ENCODE data around the gene PAPSS2. TPM values are rescaled to one million over a fixed set of nuclear protein-coding genes. Genes with fewer than 3 reads are reported as not detected.

PAPSS2 gene
- total and polyA plus RNA-seq, 2 donors (not counting 3 experiments of a cell fraction or from before 2014, with no cell fraction given), result 27.9 to 82.6 TPM

- Histone ChIP-seq H2AFZ (ENCODE audit: low read depth, low read length) (no peak overlapping the region), H3K9me3 (replicated peaks; ENCODE audit: control insufficient read depth, insufficient read depth, low read length) (no peaks in the 10 kb centered on the region), H3K9ac (replicated peaks; ENCODE audit: extremely low read depth, insufficient read depth, low read length) (no peak overlapping the region), H3K4me2 (ENCODE audit: insufficient read depth, low read length) (no peak overlapping the region), H3K9me1 (replicated peaks; ENCODE audit: control insufficient read depth, extremely low read depth, insufficient read depth, low read length) (no peaks in the 10 kb centered on the region), H4K20me1 (replicated peaks; ENCODE audit: control insufficient read depth, extremely low read depth, insufficient read depth, low read length) (no peaks in the 10 kb centered on the region), H3K36me3 (ENCODE audit: control insufficient read depth in 2 of 2, extremely low read depth in 1 of 2, insufficient read depth in 2 of 2, low read length in 2 of 2) (no peaks in the 10 kb centered on the region), H3K4me1 (ENCODE audit: control insufficient read depth, extremely low read depth, insufficient read depth, low read length) (peaks cover 9% of the 10 kb centered on the region), H3K27ac (ENCODE audit: insufficient read depth, low read depth, low read length) (no peak overlapping the region), H3K79me2 (ENCODE audit: control insufficient read depth, insufficient read depth, low read length) (no peaks in the 10 kb centered on the region), H3K27me3 (ENCODE audit: control insufficient read depth in 2 of 2, insufficient read depth in 2 of 2, low read length in 2 of 2) (no peaks in the 10 kb centered on the region), H3K4me3 (replicated peaks in 1 of 3; ENCODE audit: insufficient read depth in 1 of 3, low read depth in 1 of 3, low read length in 3 of 3) (no peak overlapping the region)
- FAIRE-seq (no peak), DNase-seq (ENCODE audit: low read depth, low spot score) (no peak)
- no TSS peak for BruUV-seq (replicated peaks)
- ChIA-PET POLR2A (no interaction called here), CTCF (no interaction called here)
- no peak for TF ChIP-seq POLR2AphosphoS5 (IDR thresholded peaks at IDR 0.05; ENCODE audit: insufficient read depth, low read depth, low read length)
- TF ChIP-seq JUN (IDR thresholded peaks at IDR 0.05; ENCODE audit: borderline replicate concordance, insufficient read depth, insufficient read length, low read depth), result no peak
- TF ChIP-seq, protein P1, sequence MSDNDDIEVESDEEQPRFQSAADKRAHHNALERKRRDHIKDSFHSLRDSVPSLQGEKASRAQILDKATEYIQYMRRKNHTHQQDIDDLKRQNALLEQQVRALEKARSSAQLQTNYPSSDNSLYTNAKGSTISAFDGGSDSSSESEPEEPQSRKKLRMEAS (IDR thresholded peaks at IDR 0.05; ENCODE audit: insufficient read depth, insufficient read length), result no peak
- TF ChIP-seq EZH2 (IDR thresholded peaks at IDR 0.05; ENCODE audit: borderline replicate concordance, low read depth, low read length, severe bottlenecking), result no peak
- TF ChIP-seq POLR2A (IDR thresholded peaks at IDR 0.05; ENCODE audit: low read depth, low read length), result no peak
- TF ChIP-seq, protein P2, sequence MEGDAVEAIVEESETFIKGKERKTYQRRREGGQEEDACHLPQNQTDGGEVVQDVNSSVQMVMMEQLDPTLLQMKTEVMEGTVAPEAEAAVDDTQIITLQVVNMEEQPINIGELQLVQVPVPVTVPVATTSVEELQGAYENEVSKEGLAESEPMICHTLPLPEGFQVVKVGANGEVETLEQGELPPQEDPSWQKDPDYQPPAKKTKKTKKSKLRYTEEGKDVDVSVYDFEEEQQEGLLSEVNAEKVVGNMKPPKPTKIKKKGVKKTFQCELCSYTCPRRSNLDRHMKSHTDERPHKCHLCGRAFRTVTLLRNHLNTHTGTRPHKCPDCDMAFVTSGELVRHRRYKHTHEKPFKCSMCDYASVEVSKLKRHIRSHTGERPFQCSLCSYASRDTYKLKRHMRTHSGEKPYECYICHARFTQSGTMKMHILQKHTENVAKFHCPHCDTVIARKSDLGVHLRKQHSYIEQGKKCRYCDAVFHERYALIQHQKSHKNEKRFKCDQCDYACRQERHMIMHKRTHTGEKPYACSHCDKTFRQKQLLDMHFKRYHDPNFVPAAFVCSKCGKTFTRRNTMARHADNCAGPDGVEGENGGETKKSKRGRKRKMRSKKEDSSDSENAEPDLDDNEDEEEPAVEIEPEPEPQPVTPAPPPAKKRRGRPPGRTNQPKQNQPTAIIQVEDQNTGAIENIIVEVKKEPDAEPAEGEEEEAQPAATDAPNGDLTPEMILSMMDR (IDR thresholded peaks at IDR 0.05; ENCODE audit: extremely low read depth in 1 of 2, insufficient read depth in 1 of 2, low read depth in 1 of 2, low read length in 2 of 2), result no peak
- no peak for TF ChIP-seq GATA2 (IDR thresholded peaks at IDR 0.05; ENCODE audit: insufficient read depth, insufficient read length, low read depth, low read length)
- TF ChIP-seq MYC (IDR thresholded peaks at IDR 0.05; ENCODE audit: low read depth, low read length), result no peak
- no peak for TF ChIP-seq FOS (IDR thresholded peaks at IDR 0.05; ENCODE audit: borderline replicate concordance, insufficient read depth, low read length)
- dilution Hi-C loops (cut with MboI; ENCODE audit: extremely low pct_ligation_motif_present, low sequenced_read_pairs) (no loop called here), intact Hi-C loops (cut with micrococcal nuclease) (no loop called here)
Measured at GRCh38 chr10:87630171-87630570, 29.5 kb upstream of the PAPSS2 start.

All from endothelial cell of umbilical vein (primary cell).